Stimulated activated CD8-positive, alpha-beta memory T cell treated with anti-CD3 and anti-CD28 coated beads, Interleukin-2, amount 100 ng/mL, for 1 hour (primary cell): ENCODE data around the gene ZNF324.
A peak's percentile ranks its signal among the peaks of the same experiment; 100 is the strongest.
"Not testable (repeated sequence)": the region's sequence is repeated elsewhere in the genome, so short reads cannot be mapped to it uniquely, and the experiment has no call there.

Experiments used
- DNase-seq, 2 donors: peaks; one replicate each; pipeline ENCODE4 v3.0.0-alpha.2; 2020; ENCODE audit warnings: low read depth in 2 of 2

Gene ZNF324

GRCh38 chr19:58500242-58500641 is 33.4 kb downstream of the ZNF324 start:
- DNase-seq = no peak

- not testable (repeated sequence) for DNase-seq
Observed at GRCh38 chr19:58507602-58508223, 40.8 kb downstream of the ZNF324 start.

- DNase-seq = no peak
Observed at GRCh38 chr19:58509731-58510083, 42.8 kb downstream of the ZNF324 start.

DNA sequence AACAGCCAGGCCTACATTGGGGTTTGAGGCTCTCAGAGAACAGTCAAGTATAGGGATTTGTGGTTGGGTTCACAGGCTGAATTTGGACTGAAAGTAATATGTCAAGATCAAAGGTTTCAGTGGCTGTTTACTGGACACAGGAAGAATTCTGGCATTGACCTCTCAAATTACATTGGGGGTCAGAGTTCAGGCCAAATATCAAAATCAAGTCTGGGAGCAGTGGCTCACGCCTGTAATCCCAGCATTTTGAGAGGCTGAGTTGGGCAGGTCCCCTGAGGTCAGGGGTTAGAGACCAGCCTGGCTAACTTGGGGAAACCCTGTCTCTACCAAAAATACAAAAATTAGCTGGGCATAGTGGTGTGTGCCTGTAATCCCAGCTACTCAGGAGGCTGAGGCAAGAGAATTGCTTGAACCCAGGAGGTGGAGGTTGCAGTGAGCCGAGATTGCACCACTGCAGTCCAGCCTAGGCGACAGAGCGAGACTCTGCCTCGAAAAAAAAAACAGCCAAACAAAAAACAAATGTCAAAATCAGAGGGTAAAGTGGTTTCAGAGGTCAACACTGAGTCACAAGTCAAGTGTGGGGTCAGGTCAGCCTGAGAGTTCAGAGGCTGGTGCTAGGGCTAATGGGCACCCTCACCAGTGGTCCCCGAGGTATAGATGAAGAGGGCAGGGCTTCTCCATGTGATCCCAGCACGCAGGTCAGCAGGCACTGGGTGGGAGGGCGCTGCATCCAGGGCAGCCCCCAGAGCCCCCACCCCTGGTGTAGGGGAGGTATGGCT is 43.4 kb downstream of the ZNF324 start:
- DNase-seq = no peak

DNA sequence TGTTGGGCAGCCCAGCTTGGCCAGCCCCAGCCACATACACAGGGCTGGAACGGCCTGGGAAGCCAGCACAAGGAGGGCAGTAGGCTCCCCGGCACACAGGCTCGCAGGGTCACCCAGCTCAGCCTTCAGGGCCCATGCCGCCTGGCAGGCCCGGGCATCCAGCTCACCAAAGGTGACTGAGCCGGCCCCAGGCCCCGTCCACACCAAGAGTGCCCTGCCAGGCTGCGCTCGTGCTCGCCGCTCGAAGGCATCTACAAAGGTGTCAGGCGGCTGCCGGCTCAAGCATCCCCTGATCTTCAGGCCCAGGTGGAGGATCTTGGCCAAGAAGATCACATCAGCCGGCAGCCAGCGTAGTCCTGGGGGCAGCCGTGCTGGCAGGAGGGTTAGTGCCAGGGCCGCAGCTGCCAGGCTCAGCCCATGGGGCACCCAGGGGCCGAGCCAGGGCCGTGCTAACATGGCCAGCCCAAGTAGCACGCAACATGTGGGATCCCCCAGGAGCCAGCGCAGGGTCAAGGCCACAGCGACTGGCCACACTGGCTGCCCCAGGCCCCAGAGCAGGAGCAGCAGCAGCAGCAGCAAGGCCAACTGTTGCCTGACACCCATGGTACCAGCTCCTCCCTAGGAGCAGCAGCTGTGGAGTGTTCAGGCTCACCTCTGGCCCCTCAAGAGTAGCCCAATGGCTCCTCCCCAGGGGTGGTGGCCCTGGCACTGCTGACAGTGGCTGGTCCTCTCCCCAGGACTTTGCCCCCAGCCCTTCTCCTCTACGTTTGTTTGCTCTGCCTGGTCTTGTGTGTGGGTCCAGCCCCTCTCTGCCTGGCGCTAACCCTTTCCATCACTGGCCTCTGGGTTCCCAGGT is 44.7 kb downstream of the ZNF324 start, which contains the start of gene SLC27A5:
TSS of gene SLC27A5 (minus strand) at position 640 of the 856 bp plus-strand sequence. CDS start at position 603, 37 bp downstream.
- DNase-seq = no peak

GRCh38 chr19:58513213-58513693 is 46.4 kb downstream of the ZNF324 start:
- no peak for DNase-seq

DNA sequence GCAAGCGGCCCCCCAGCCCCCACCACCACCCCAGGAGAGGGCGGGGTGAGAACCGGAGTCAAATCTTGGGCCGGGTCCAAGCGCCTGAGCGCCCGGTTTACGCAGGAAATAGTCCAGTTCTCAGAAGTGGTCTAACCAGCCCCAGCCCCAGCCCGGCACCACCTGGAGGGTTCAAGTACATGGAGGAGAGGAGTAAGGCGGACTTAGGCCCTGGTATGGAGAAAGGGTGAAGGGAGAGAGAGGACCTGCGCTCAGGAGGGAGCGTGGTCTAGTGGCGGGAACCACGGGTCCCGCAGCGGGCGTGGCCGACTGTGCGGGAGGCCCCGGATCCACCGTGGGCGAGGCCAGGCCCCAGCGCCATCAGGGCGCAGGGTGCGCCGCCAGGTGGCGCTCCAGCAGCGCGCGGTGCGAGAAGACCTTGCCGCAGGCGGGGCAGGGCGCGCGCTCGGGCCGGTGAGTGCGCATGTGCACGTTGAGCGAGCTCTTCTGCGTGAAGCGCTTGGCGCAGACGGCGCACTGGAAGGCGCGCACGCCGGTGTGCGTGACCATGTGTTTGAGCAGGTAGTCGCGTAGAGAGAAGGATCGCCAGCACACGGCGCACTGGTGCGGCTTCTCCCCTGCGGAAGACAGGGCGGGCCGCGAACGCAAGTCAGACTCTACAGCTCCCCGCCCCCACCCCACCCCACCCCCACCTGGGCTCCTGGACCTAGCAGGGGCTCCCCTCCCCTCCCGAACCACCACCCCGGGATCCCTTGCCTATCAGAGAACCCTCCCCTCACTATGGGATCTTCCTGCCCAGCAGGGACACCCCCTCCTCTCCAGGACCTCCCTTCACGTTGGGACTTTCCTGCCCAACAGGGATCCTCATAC is 47.0 kb downstream of the ZNF324 start:
- DNase-seq = peak; percentile 83 to 84

DNA sequence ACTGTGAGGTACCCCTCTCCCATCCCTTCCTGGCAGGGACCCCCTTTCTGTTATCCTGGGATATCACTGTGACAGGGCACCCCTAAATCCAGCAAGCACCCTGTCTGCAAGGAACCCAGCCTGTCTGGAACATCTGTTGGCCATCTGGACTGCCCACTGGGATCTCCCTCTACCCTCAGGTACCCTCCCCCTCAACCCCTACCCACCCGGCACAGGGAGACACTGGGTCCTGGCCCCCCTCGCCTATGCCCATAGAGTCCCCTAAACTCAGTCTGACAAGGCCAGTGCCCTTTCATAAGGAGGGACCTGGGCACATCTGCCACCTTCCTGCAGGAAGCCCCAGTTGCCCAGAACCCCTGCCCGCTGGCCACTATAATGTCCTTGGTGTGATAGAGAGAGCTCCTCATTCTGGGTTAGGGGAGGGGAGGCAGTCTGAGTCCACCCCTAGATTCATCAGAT is 47.7 kb downstream of the ZNF324 start:
- no peak for DNase-seq

DNA sequence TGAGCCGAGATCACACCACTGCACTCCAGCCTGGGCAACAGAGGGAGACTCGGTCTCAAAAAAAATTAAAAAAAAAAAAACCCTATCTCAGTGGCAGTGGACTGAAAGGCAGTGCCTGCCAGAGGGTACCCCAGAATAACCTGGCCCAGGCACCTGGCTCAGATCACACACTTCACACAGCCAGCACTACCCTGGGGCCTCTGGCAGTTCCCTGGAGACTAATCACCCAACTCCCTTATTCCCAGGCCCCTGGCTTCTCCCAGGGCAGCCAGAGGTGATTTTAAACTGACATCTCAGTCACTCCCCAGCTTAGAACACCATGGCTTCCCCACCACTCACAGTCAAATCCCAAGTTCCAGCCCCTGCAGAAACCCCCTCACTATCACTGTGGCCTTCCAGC is 48.4 kb downstream of the ZNF324 start:
- DNase-seq = no peak

- no peak for DNase-seq
Observed at GRCh38 chr19:58516246-58516836, 49.5 kb downstream of the ZNF324 start.

- no peak for DNase-seq
Observed at GRCh38 chr19:58516964-58517833, 50.3 kb downstream of the ZNF324 start.

DNA sequence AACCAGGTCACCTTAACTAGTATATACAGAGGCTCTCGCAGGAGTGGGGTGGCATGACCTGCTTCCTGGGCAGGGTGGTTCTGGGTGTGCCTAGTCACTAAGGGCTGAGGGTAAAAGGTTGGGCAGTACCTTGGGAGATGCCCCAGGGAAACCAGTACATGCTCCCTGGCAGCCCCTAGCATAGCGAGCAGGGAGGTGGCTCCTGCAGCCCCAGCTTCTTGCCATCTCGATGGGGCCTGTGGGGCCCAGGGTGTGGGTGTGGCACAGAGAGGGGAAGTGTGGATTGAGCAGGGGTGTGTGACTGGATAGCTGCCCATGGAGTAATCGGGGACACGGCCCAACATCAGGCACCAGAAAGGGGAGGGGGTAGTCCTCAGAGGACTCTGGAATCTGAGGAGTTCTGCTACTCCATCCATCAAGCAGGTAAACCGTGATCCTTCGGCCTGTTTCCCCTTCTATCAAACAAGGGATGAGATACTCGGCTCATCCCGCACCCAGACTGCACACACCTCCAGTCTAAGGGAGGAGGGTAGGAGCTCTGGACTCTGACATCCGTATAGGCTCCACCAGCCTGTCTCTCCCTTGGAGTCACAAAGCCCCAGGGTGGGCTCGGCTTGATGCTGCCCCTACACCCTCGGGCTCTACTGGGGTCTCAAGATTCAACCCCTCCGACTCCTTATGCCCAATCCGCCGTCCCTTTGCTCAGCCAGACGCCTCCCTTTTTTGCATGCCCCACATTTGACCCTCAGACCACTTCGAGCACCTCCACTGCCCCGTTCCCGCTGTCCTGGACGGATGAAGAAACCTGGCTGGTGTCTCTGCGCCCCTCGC is 51.6 kb downstream of the ZNF324 start:
- no peak for DNase-seq

GRCh38 chr19:58519087-58519354 is 52.1 kb downstream of the ZNF324 start:
- no peak for DNase-seq

- DNase-seq = peak; percentile 69 to 80
Observed at GRCh38 chr19:58519355-58520256, 52.7 kb downstream of the ZNF324 start, which contains the start of gene ZBTB45. Gene ZBTB45 (minus strand): TSS chr19:58519810. CDS start chr19:58517673, 2,137 bp downstream.

- no peak for DNase-seq
Observed at GRCh38 chr19:58520257-58520599, 53.3 kb downstream of the ZNF324 start.

GRCh38 chr19:58521651-58522050 is 54.8 kb downstream of the ZNF324 start:
- no peak for DNase-seq

- DNase-seq = no peak
Observed at GRCh38 chr19:58522709-58523108, 55.8 kb downstream of the ZNF324 start.
